K562 (cell line): Measurements from ENCODE around the gene OTOGL. TPM values are rescaled to one million over a fixed set of nuclear protein-coding genes. Genes with fewer than 3 reads are reported as not detected.

Experiments
- ATAC-seq: fragments of 200-7000 bp; cut with Tn5 transposase; 3 replicates; pipeline ENCODE4 v1.9.1; 2020; ENCODE audit warnings: moderate library complexity
- BruUV-seq: library from RNA; stranded (reverse); fragments of 400-500 nt; replicated peaks from 2 replicates; lab custom pipeline; 2021; lab: Mats Ljungman, UMichigan
- CTCF ChIA-PET: fragments of 300-600 bp; formaldehyde crosslinking; extraction: SDS; loops from one replicate; lab custom pipeline; 2021; ENCODE audit warnings: low intra/inter-chr PET ratio; lab: Yijun Ruan, JAX
- POLR2A ChIA-PET: fragments of 300-600, 350-650 bp; sonication (Branson Sonifier 250); formaldehyde crosslinking; extraction: SDS; loops from one replicate; lab custom pipeline; 2021; ENCODE audit warnings: antibody characterized with exemption, inconsistent platforms; lab: Yijun Ruan, JAX
- DNase-seq, 4 experiments: peaks; one replicate each; pipeline versions ENCODE4 v3.0.0 to v3.0.0-alpha.2; 2011 to 2018; ENCODE audit warnings: low spot score in 3 of 4, mixed read lengths in 3 of 4; ENCODE audit errors: extremely low read depth in 1 of 4
- FAIRE-seq: peaks from 2 replicates; lab custom pipeline; 2011; peaks lifted over from hg19 to GRCh38; lab: Jason Lieb, UNC
- H2AFZ ChIP-seq: 2 replicates; pipeline ENCODE4 v1.6.0; 2011; ENCODE audit warnings: low read depth, low read length, control low read depth, inconsistent platforms
- H3K27ac ChIP-seq: fragments of 200-600 bp; 3 replicates; pipeline ENCODE4 v1.8.0; 2011; ENCODE audit warnings: low read depth, mild to moderate bottlenecking, control low read depth, inconsistent platforms, low read length, moderate library complexity, mixed read lengths; ENCODE audit errors: extremely low read depth
- H3K27me3 ChIP-seq, 2 experiments: fragments of 300-600 bp in 1 of 2; 2 replicates in 1 of 2; 3 replicates in 1 of 2; pipeline versions ENCODE4 v1.6.0 to v1.8.0; 2011; ENCODE audit warnings: inconsistent platforms in 2 of 2, low read length in 2 of 2, mild to moderate bottlenecking in 1 of 2, mixed read lengths in 1 of 2, moderate library complexity in 1 of 2; ENCODE audit not compliant: control insufficient read depth in 2 of 2, insufficient read depth in 2 of 2
- H3K36me3 ChIP-seq: fragments of 300-600 bp; 3 replicates; pipeline ENCODE4 v1.8.0; 2011; ENCODE audit warnings: mild to moderate bottlenecking, low read length, inconsistent platforms; ENCODE audit not compliant: control insufficient read depth, insufficient read depth
- H3K4me1 ChIP-seq, 2 experiments: fragments of 200-600 bp in 1 of 2; replicated peaks in 1 of 2; 2 replicates in 1 of 2; 3 replicates in 1 of 2; pipeline versions ENCODE4 v1.5.1 to v1.8.0; 2011; ENCODE audit warnings: inconsistent platforms in 2 of 2, low read length in 2 of 2, mild to moderate bottlenecking in 1 of 2, mixed read lengths in 1 of 2, moderate library complexity in 1 of 2; ENCODE audit not compliant: control insufficient read depth in 2 of 2, insufficient read depth in 2 of 2
- H3K4me2 ChIP-seq: 2 replicates; pipeline ENCODE4 v1.6.1; 2011; ENCODE audit warnings: low read length, control low read depth, inconsistent platforms, mixed read lengths; ENCODE audit not compliant: insufficient read depth
- H3K4me3 ChIP-seq: fragments of 200-600 bp; sonication (generic), shearing (Covaris generic); 2 replicates; pipeline ENCODE4 v1.5.1; 2016; ENCODE audit warnings: control low read depth, inconsistent platforms
- H3K79me2 ChIP-seq: fragments of 200-600 bp; 3 replicates; pipeline ENCODE4 v1.8.0; 2011; ENCODE audit warnings: low read length, inconsistent platforms; ENCODE audit not compliant: control insufficient read depth, insufficient read depth
- H3K9ac ChIP-seq, 2 experiments: 2 replicates each; pipeline versions ENCODE4 v1.6.0 to v1.6.1; 2011; ENCODE audit warnings: low read depth in 2 of 2, low read length in 2 of 2, control low read depth in 1 of 2, inconsistent platforms in 1 of 2, mild to moderate bottlenecking in 1 of 2, mixed read lengths in 1 of 2; ENCODE audit not compliant: insufficient read depth in 1 of 2
- H3K9me1 ChIP-seq: one replicate; pipeline ENCODE4 v1.6.0; 2011; ENCODE audit warnings: inconsistent platforms, mild to moderate bottlenecking, low read length, moderate library complexity; ENCODE audit not compliant: control insufficient read depth, insufficient read depth
- H3K9me3 ChIP-seq: replicated peaks from 2 replicates; pipeline ENCODE4 v1.5.1; 2011; ENCODE audit warnings: low read depth, low read length, inconsistent platforms; ENCODE audit not compliant: control insufficient read depth, insufficient read depth
- H4K20me1 ChIP-seq: replicated peaks from 2 replicates; pipeline ENCODE4 v1.6.1; 2011; ENCODE audit warnings: low read length, inconsistent platforms, mixed read lengths; ENCODE audit not compliant: control insufficient read depth, insufficient read depth
- C11orf30 ChIP-seq: fragments of 450-650 bp; IDR thresholded peaks from 2 replicates; pipeline ENCODE4 v1.6.1; 2016; ENCODE audit warnings: low read depth, mild to moderate bottlenecking
- RAD21 ChIP-seq, 2 experiments: fragments of 250-450 bp in 1 of 2; fragments of 450-650 bp in 1 of 2; sonication (Bioruptor Pico) in 1 of 2; formaldehyde crosslinking in 1 of 2; IDR thresholded peaks in 1 of 2; conservative IDR thresholded peaks in 1 of 2; 2 replicates each; pipeline versions ENCODE4 v1.4.0 to v1.8.0; 2020 to 2022; ENCODE audit warnings: mild to moderate bottlenecking in 2 of 2, moderate library complexity in 1 of 2
- ZNF184 ChIP-seq: sonication (generic); formaldehyde crosslinking; IDR thresholded peaks from 2 replicates; pipeline ENCODE4 v1.5.0; 2020; ENCODE audit warnings: missing genetic modification reagents
- WGBS: fragments of 100-300 bp; shearing (Covaris generic); methylation state at CpG from one replicate; pipeline ENCODE4 v1.1.6; 2016; ENCODE audit warnings: low coverage, mixed read lengths; ENCODE audit not compliant: insufficient coverage; ENCODE audit errors: missing lambda C conversion rate; 5-methylcytosine and 5-hydroxymethylcytosine counted together
- in situ Hi-C: fragments of 300-500 bp; cut with MboI; formaldehyde crosslinking; loops from 4 replicates; pipeline ENCODE4 v1.15.0; 2018; ENCODE audit warnings: inconsistent platforms, mixed read lengths
- intact Hi-C: fragments of 100-400 bp; cut with micrococcal nuclease; formaldehyde crosslinking; loops from 2 replicates; pipeline ENCODE4 v1.14.2; 2022
- polyA plus RNA-seq, 8 experiments: library from polyadenylated mRNA; depleted of rRNA in 4 of 8; stranded (reverse) in 5 of 8; unstranded in 3 of 8; fragments of >200 nt; fragmentation: Nextera tagmentation in 2 of 8; fragmentation: Illumina TruSeq in 1 of 8; extraction: Ambion mirVana in 2 of 8; extraction: Trizol in 1 of 8; gene quantifications; 2 replicates each; pipeline versions ENCODE4 v1.2.1 to v1.2.3, GENCODE V29; 2011 to 2014; ENCODE audit warnings: inconsistent platforms in 1 of 8, missing spikeins in 1 of 8
- total RNA-seq, 7 experiments: library from RNA; depleted of rRNA in 6 of 7; stranded (reverse); fragments of >200 nt in 6 of 7; fragmentation: Illumina TruSeq in 2 of 7; extraction: Trizol in 2 of 7; gene quantifications; 2 replicates each; pipeline versions ENCODE4 v1.2.1 to v1.2.3, GENCODE V29; 2011 to 2021; ENCODE audit warnings: low replicate concordance in 1 of 7
- TF ChIP-seq, protein P1 (sequence below): fragments of 250-450 bp; sonication (Bioruptor Pico); IDR thresholded peaks from 2 replicates; pipeline ENCODE4 v1.4.0; 2020; ENCODE audit warnings: mild to moderate bottlenecking, moderate library complexity
- TF ChIP-seq, protein P2 (sequence below): fragments of 450-650 bp; IDR thresholded peaks from 2 replicates; pipeline ENCODE4 v1.6.1; 2017; ENCODE audit warnings: mild to moderate bottlenecking, moderate library complexity
- TF ChIP-seq, protein P3 (sequence below): fragments of 250-450 bp; sonication (Bioruptor Pico); IDR thresholded peaks from 2 replicates; pipeline ENCODE4 v1.8.0; 2021; ENCODE audit warnings: mild to moderate bottlenecking, moderate library complexity
- TF ChIP-seq, protein P4 (sequence below): fragments of 450-650 bp; IDR thresholded peaks from 2 replicates; pipeline ENCODE4 v1.7.0; 2016; ENCODE audit warnings: borderline replicate concordance
- TF ChIP-seq, protein P5 (sequence below), 3 experiments: IDR thresholded peaks in 2 of 3; conservative IDR thresholded peaks in 1 of 3; 2 replicates each; pipeline ENCODE4 v1.5.1; 2011 to 2012; ENCODE audit warnings: low read length in 3 of 3, mild to moderate bottlenecking in 3 of 3, control low read depth in 2 of 3, improper control_type of control experiment in 1 of 3, inconsistent platforms in 1 of 3, low read depth in 1 of 3, mixed read lengths in 1 of 3, moderate library complexity in 1 of 3; ENCODE audit not compliant: insufficient read depth in 2 of 3

Gene OTOGL
- total and polyA plus RNA-seq, 9 of the 15 experiments (the other 6 are each of a cell fraction or from before 2014, with no cell fraction given), result 0.02 to 0.03 TPM; not detected in 7

DNA sequence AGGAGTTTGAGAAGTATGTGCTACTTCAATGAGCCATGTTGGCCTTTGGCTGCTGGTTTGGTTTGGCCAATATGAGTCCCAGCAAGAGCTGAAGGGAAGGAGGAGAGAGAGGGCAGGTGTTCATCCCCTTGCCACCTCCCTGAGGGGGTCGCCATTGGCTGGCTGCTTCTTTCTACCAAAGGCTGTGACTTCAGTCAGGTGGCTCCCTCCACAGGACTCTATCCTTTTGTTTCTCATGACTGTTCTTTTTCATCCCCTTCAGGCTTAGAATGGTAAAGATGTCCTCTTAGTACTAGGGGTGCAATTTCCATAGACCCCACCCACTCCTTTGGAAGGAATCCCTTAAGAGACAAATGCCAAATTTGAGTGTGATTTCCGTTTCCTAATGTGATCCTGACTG, 31.2 kb upstream of the OTOGL start:
- H3K27me3 ChIP-seq, result no peaks in the 10 kb centered on the region
- no peak for FAIRE-seq
- no peaks in the 10 kb centered on the region for H3K4me1 ChIP-seq
- no peaks in the 10 kb centered on the region for H3K9me3 ChIP-seq
- peak; percentile 81 for ATAC-seq
- H3K9me1 ChIP-seq, result no peaks in the 10 kb centered on the region
- TF ChIP-seq, protein P1, sequence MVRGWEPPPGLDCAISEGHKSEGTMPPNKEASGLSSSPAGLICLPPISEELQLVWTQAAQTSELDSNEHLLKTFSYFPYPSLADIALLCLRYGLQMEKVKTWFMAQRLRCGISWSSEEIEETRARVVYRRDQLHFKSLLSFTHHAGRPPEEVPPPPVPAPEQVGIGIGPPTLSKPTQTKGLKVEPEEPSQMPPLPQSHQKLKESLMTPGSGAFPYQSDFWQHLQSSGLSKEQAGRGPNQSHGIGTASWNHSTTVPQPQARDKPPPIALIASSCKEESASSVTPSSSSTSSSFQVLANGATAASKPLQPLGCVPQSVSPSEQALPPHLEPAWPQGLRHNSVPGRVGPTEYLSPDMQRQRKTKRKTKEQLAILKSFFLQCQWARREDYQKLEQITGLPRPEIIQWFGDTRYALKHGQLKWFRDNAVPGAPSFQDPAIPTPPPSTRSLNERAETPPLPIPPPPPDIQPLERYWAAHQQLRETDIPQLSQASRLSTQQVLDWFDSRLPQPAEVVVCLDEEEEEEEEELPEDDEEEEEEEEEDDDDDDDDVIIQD (CRISPR knock-in tag), result no peak
- no peak for TF ChIP-seq C11orf30
- TF ChIP-seq, protein P2, sequence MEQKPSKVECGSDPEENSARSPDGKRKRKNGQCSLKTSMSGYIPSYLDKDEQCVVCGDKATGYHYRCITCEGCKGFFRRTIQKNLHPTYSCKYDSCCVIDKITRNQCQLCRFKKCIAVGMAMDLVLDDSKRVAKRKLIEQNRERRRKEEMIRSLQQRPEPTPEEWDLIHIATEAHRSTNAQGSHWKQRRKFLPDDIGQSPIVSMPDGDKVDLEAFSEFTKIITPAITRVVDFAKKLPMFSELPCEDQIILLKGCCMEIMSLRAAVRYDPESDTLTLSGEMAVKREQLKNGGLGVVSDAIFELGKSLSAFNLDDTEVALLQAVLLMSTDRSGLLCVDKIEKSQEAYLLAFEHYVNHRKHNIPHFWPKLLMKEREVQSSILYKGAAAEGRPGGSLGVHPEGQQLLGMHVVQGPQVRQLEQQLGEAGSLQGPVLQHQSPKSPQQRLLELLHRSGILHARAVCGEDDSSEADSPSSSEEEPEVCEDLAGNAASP, result no peak
- peak; percentile 53; the same call in 1 of the 2 replicates for TF ChIP-seq ZNF184 (CRISPR knock-in tag)
- TF ChIP-seq, protein P3, sequence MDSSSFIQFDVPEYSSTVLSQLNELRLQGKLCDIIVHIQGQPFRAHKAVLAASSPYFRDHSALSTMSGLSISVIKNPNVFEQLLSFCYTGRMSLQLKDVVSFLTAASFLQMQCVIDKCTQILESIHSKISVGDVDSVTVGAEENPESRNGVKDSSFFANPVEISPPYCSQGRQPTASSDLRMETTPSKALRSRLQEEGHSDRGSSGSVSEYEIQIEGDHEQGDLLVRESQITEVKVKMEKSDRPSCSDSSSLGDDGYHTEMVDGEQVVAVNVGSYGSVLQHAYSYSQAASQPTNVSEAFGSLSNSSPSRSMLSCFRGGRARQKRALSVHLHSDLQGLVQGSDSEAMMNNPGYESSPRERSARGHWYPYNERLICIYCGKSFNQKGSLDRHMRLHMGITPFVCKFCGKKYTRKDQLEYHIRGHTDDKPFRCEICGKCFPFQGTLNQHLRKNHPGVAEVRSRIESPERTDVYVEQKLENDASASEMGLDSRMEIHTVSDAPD (CRISPR knock-in tag), result no peak
- TF ChIP-seq RAD21 (CRISPR knock-in tag; conservative IDR thresholded peaks at IDR 0.05 in 1 of 2, IDR thresholded peaks at IDR 0.05 in 1 of 2), result peak; percentile 25 to 54; a peak in 3 of 4 replicates
- TF ChIP-seq, protein P4, sequence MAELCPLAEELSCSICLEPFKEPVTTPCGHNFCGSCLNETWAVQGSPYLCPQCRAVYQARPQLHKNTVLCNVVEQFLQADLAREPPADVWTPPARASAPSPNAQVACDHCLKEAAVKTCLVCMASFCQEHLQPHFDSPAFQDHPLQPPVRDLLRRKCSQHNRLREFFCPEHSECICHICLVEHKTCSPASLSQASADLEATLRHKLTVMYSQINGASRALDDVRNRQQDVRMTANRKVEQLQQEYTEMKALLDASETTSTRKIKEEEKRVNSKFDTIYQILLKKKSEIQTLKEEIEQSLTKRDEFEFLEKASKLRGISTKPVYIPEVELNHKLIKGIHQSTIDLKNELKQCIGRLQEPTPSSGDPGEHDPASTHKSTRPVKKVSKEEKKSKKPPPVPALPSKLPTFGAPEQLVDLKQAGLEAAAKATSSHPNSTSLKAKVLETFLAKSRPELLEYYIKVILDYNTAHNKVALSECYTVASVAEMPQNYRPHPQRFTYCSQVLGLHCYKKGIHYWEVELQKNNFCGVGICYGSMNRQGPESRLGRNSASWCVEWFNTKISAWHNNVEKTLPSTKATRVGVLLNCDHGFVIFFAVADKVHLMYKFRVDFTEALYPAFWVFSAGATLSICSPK, result no peak
- TF ChIP-seq, protein P5, sequence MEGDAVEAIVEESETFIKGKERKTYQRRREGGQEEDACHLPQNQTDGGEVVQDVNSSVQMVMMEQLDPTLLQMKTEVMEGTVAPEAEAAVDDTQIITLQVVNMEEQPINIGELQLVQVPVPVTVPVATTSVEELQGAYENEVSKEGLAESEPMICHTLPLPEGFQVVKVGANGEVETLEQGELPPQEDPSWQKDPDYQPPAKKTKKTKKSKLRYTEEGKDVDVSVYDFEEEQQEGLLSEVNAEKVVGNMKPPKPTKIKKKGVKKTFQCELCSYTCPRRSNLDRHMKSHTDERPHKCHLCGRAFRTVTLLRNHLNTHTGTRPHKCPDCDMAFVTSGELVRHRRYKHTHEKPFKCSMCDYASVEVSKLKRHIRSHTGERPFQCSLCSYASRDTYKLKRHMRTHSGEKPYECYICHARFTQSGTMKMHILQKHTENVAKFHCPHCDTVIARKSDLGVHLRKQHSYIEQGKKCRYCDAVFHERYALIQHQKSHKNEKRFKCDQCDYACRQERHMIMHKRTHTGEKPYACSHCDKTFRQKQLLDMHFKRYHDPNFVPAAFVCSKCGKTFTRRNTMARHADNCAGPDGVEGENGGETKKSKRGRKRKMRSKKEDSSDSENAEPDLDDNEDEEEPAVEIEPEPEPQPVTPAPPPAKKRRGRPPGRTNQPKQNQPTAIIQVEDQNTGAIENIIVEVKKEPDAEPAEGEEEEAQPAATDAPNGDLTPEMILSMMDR (IDR thresholded peaks at IDR 0.05 in 2 of 3, conservative IDR thresholded peaks at IDR 0.05 in 1 of 3; ENCODE audit: insufficient read depth in 2 of 3, low read depth in 1 of 3, low read length in 3 of 3), result peak; percentile 31 to 73 (median 50); a peak in 5 of 6 replicates
- in situ Hi-C loops (no loop called here), intact Hi-C loops (no loop called here)
- ChIA-PET CTCF (no interaction called here), POLR2A (no interaction called here)
- no peak overlapping the region for H2AFZ ChIP-seq
- DNase-seq, result peak in 2 of 4 experiments; percentile 9 to 11
- no peak overlapping the region for H3K4me3 ChIP-seq
- H3K27ac ChIP-seq, result no peak overlapping the region
- 2% methylated on average over 2 of the region's 2 CpGs for WGBS
- H3K9ac ChIP-seq, result no peak overlapping the region
- no TSS peak for BruUV-seq
- no peak overlapping the region for H3K4me2 ChIP-seq
- no peaks in the 10 kb centered on the region for H3K36me3 ChIP-seq
- H3K79me2 ChIP-seq, result no peaks in the 10 kb centered on the region
- no peaks in the 10 kb centered on the region for H4K20me1 ChIP-seq
